WTC11 (cell line): Measurements from ENCODE around the gene DTX4. TPM values are rescaled to one million over a fixed set of nuclear protein-coding genes. Genes with fewer than 3 reads are reported as not detected.

Source experiments
- ATAC-seq: fragments of 200-7000 bp; cut with Tn5 transposase; 2 replicates; pipeline ENCODE4 v1.10.0; 2021; ENCODE audit warnings: mild to moderate bottlenecking, moderate library complexity
- CTCF ChIA-PET: fragments of 300-600 bp; sonication (Branson Sonifier 250); formaldehyde crosslinking; loops from one replicate; lab custom pipeline; 2021; ENCODE audit warnings: antibody characterized with exemption; lab: Charles Lee
- POLR2A ChIA-PET: fragments of 350-600 bp; sonication (Branson Sonifier 250); formaldehyde crosslinking; loops from one replicate; lab custom pipeline; 2021; ENCODE audit warnings: antibody characterized with exemption; lab: Charles Lee
- DNase-seq: peaks from one replicate; pipeline ENCODE4 v3.0.0; 2021; ENCODE audit warnings: low spot score
- H3K27ac Mint-ChIP-seq: 2 replicates; pipeline ENCODE4 v1.8.0; 2021; ENCODE audit warnings: mixed read lengths
- H3K27me3 Mint-ChIP-seq: 2 replicates; pipeline ENCODE4 v1.8.0; 2021; ENCODE audit warnings: low read depth, mild to moderate bottlenecking, moderate library complexity, mixed read lengths
- H3K36me3 Mint-ChIP-seq: 2 replicates; pipeline ENCODE4 v1.8.0; 2021; ENCODE audit warnings: mixed read lengths
- H3K4me1 Mint-ChIP-seq: 2 replicates; pipeline ENCODE4 v1.8.0; 2022; ENCODE audit warnings: mixed read lengths
- H3K4me3 Mint-ChIP-seq: 2 replicates; pipeline ENCODE4 v1.8.0; 2021; ENCODE audit warnings: mild to moderate bottlenecking, moderate library complexity, mixed read lengths
- H3K9me3 Mint-ChIP-seq: 2 replicates; pipeline ENCODE4 v1.8.0; 2021; ENCODE audit warnings: mixed read lengths
- CREB1 ChIP-seq: sonication (generic); formaldehyde crosslinking; IDR thresholded peaks from 2 replicates; pipeline ENCODE4 v1.8.0; 2023; ENCODE audit warnings: mild to moderate bottlenecking, missing genetic modification reagents
- FOXJ3 ChIP-seq: sonication (generic); formaldehyde crosslinking; IDR thresholded peaks from 2 replicates; pipeline ENCODE4 v1.9.0; 2021; ENCODE audit warnings: missing genetic modification reagents, mild to moderate bottlenecking, borderline replicate concordance
- GABPB1 ChIP-seq: sonication (generic); formaldehyde crosslinking; IDR thresholded peaks from 2 replicates; pipeline ENCODE4 v1.8.1; 2023; ENCODE audit warnings: mild to moderate bottlenecking, missing genetic modification reagents
- KAT7 ChIP-seq: sonication (generic); formaldehyde crosslinking; IDR thresholded peaks from 2 replicates; pipeline ENCODE4 v1.8.1; 2023; ENCODE audit warnings: missing genetic modification reagents, mild to moderate bottlenecking, borderline replicate concordance
- SOX15 ChIP-seq: fragments of 250-450 bp; sonication (Bioruptor Pico); IDR thresholded peaks from 2 replicates; pipeline ENCODE4 v1.9.0; 2021; ENCODE audit warnings: mild to moderate bottlenecking
- ZNF219 ChIP-seq: sonication (generic); formaldehyde crosslinking; IDR thresholded peaks from 2 replicates; pipeline ENCODE4 v1.8.0; 2023; ENCODE audit warnings: missing genetic modification reagents, mild to moderate bottlenecking, borderline replicate concordance
- ZNF232 ChIP-seq: sonication (generic); formaldehyde crosslinking; IDR thresholded peaks from 2 replicates; pipeline ENCODE4 v1.8.0; 2022; ENCODE audit warnings: mild to moderate bottlenecking, missing genetic modification reagents
- total RNA-seq: library from RNA; stranded (reverse); gene quantifications from 3 replicates; pipeline ENCODE4 v1.2.3, GENCODE V29; 2021
- TF ChIP-seq, protein P1 (sequence below): sonication (generic); formaldehyde crosslinking; IDR thresholded peaks from 2 replicates; pipeline ENCODE4 v1.8.1; 2022; ENCODE audit warnings: low read depth, mild to moderate bottlenecking, moderate library complexity, missing genetic modification reagents, borderline replicate concordance
- TF ChIP-seq, protein P2 (sequence below): sonication (generic); formaldehyde crosslinking; IDR thresholded peaks from 2 replicates; pipeline ENCODE4 v1.8.1; 2022; ENCODE audit warnings: missing genetic modification reagents, borderline replicate concordance
- TF ChIP-seq, protein P3 (sequence below): fragments of 250-450 bp; sonication (Bioruptor Pico); IDR thresholded peaks from 2 replicates; pipeline ENCODE4 v1.9.0; 2021; ENCODE audit warnings: mild to moderate bottlenecking
- TF ChIP-seq, protein P4 (sequence below): fragments of 200-600 bp; IDR thresholded peaks from 2 replicates; pipeline ENCODE4 v1.8.0; 2022; ENCODE audit warnings: antibody characterized with exemption
- TF ChIP-seq, protein P5 (sequence below): fragments of 250-450 bp; sonication (Bioruptor Pico); IDR thresholded peaks from 2 replicates; pipeline ENCODE4 v2.1.2; 2022; ENCODE audit warnings: mild to moderate bottlenecking, moderate library complexity
- TF ChIP-seq, protein P6 (sequence below): sonication (generic); formaldehyde crosslinking; IDR thresholded peaks from 2 replicates; pipeline ENCODE4 v1.8.0; 2022; ENCODE audit warnings: mild to moderate bottlenecking, missing genetic modification reagents

The DTX4 gene
- total RNA-seq, 1 experiment from 2014 or later, result 15.5 TPM

DNA sequence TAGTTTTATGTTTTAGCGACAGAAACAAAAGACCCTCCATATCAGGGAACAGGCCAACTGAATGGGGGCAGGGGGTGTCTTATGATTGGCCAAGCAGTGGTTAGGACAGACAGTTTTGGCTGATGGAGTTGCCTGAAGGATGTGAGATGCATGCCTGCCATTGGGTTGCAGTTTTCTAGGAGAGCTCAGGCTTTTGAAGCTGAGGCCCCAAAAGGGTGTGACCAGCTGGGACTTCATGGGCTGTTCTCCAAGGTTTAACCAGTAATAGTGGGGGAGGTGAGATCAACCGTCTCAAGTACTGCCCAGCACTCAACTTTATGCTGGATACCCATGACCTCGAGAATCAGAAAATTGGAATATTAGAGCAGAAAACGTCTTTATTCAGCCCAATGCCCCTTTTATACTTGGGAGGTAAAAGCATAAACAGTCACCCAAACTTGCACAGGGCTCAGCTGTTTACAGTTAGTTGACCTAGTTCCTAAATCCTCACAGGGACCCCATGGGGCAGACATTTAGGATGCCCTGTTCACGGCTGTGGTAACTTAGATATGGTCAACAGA lies 13.5 kb downstream of the DTX4 start:
- ATAC-seq (no peak), DNase-seq (no peak)
- Mint-ChIP-seq H3K36me3 (peaks cover 24% of the 10 kb centered on the region), H3K4me3 (no peak overlapping the region), H3K4me1 (peaks cover 16% of the 10 kb centered on the region), H3K27me3 (no peaks in the 10 kb centered on the region), H3K9me3 (no peaks in the 10 kb centered on the region), H3K27ac (no peak overlapping the region)
- CTCF ChIA-PET, result interaction anchor here (0.9 to 8.6 kb wide), 29 partner anchors 9 to 483 kb away, joined by 3 to 382 read pairs (median 6); partner anchors contain the start of genes DTX4, OR4D9, OR5A1 and PATL1
- TF ChIP-seq CREB1 (CRISPR knock-in tag), result no peak
- TF ChIP-seq ZNF232 (CRISPR knock-in tag), result no peak
- TF ChIP-seq, protein P1, sequence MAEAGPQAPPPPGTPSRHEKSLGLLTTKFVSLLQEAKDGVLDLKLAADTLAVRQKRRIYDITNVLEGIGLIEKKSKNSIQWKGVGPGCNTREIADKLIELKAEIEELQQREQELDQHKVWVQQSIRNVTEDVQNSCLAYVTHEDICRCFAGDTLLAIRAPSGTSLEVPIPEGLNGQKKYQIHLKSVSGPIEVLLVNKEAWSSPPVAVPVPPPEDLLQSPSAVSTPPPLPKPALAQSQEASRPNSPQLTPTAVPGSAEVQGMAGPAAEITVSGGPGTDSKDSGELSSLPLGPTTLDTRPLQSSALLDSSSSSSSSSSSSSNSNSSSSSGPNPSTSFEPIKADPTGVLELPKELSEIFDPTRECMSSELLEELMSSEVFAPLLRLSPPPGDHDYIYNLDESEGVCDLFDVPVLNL, result no peak
- TF ChIP-seq, protein P2, sequence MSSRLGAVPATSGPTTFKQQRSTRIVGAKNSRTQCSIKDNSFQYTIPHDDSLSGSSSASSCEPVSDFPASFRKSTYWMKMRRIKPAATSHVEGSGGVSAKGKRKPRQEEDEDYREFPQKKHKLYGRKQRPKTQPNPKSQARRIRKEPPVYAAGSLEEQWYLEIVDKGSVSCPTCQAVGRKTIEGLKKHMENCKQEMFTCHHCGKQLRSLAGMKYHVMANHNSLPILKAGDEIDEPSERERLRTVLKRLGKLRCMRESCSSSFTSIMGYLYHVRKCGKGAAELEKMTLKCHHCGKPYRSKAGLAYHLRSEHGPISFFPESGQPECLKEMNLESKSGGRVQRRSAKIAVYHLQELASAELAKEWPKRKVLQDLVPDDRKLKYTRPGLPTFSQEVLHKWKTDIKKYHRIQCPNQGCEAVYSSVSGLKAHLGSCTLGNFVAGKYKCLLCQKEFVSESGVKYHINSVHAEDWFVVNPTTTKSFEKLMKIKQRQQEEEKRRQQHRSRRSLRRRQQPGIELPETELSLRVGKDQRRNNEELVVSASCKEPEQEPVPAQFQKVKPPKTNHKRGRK, result no peak
- TF ChIP-seq, protein P3, sequence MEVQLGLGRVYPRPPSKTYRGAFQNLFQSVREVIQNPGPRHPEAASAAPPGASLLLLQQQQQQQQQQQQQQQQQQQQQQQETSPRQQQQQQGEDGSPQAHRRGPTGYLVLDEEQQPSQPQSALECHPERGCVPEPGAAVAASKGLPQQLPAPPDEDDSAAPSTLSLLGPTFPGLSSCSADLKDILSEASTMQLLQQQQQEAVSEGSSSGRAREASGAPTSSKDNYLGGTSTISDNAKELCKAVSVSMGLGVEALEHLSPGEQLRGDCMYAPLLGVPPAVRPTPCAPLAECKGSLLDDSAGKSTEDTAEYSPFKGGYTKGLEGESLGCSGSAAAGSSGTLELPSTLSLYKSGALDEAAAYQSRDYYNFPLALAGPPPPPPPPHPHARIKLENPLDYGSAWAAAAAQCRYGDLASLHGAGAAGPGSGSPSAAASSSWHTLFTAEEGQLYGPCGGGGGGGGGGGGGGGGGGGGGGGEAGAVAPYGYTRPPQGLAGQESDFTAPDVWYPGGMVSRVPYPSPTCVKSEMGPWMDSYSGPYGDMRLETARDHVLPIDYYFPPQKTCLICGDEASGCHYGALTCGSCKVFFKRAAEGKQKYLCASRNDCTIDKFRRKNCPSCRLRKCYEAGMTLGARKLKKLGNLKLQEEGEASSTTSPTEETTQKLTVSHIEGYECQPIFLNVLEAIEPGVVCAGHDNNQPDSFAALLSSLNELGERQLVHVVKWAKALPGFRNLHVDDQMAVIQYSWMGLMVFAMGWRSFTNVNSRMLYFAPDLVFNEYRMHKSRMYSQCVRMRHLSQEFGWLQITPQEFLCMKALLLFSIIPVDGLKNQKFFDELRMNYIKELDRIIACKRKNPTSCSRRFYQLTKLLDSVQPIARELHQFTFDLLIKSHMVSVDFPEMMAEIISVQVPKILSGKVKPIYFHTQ (CRISPR knock-in tag), result no peak
- no peak for TF ChIP-seq ZNF219 (CRISPR knock-in tag)
- TF ChIP-seq FOXJ3 (CRISPR knock-in tag), result no peak
- POLR2A ChIA-PET, result interaction anchor here (0.6 to 2.0 kb wide), 3 partner anchors 11 to 538 kb away, joined by 4 to 8 read pairs (median 8); partner anchors contain the start of gene DTX4

DNA sequence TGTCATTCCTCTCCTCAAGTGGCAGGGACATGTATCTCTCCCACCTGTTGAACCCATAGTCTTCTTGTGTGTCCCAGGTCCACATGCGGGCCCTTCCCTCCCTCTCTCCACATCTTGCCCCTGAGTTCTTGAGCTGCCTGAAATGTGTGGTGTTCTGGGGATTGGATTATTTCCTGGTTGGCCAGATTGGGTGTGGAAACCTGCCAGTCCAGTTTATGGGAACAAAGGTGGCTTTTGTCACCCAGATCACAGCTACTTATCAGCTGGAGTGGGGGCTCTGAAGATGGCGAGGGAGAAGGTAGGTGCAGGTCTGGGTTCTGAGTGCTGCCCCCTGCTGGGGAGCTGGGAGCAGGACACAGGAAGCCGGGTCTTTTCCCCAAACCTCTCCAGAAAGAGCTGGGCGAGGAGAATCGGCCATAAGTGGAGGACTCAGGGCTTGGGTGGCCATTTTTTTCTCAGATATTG lies 14.2 kb downstream of the DTX4 start:
- H3K27ac Mint-ChIP-seq, result no peak overlapping the region
- POLR2A ChIA-PET, result interaction anchor here (1.8 to 2.0 kb wide), 2 partner anchors 12 to 15 kb away, joined by 8 read pairs; partner anchors contain the start of gene DTX4
- peaks cover 24% of the 10 kb centered on the region for H3K36me3 Mint-ChIP-seq
- ATAC-seq (peak; percentile 78), DNase-seq (peak; percentile 68)
- TF ChIP-seq GABPB1 (no peak), KAT7 (CRISPR knock-in tag) (no peak)
- TF ChIP-seq, protein P4, sequence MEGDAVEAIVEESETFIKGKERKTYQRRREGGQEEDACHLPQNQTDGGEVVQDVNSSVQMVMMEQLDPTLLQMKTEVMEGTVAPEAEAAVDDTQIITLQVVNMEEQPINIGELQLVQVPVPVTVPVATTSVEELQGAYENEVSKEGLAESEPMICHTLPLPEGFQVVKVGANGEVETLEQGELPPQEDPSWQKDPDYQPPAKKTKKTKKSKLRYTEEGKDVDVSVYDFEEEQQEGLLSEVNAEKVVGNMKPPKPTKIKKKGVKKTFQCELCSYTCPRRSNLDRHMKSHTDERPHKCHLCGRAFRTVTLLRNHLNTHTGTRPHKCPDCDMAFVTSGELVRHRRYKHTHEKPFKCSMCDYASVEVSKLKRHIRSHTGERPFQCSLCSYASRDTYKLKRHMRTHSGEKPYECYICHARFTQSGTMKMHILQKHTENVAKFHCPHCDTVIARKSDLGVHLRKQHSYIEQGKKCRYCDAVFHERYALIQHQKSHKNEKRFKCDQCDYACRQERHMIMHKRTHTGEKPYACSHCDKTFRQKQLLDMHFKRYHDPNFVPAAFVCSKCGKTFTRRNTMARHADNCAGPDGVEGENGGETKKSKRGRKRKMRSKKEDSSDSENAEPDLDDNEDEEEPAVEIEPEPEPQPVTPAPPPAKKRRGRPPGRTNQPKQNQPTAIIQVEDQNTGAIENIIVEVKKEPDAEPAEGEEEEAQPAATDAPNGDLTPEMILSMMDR, result peak; percentile 65
- CTCF ChIA-PET, result interaction anchor here (0.5 to 8.6 kb wide), 49 partner anchors 8 to 1435 kb away, joined by 3 to 382 read pairs (median 4); partner anchors contain the start of genes BTBD18, DTX4, FAM111A and OR4D9
- H3K9me3 Mint-ChIP-seq, result no peaks in the 10 kb centered on the region
- H3K4me1 Mint-ChIP-seq, result peaks cover 16% of the 10 kb centered on the region
- H3K4me3 Mint-ChIP-seq, result no peak overlapping the region
- no peaks in the 10 kb centered on the region for H3K27me3 Mint-ChIP-seq

DNA sequence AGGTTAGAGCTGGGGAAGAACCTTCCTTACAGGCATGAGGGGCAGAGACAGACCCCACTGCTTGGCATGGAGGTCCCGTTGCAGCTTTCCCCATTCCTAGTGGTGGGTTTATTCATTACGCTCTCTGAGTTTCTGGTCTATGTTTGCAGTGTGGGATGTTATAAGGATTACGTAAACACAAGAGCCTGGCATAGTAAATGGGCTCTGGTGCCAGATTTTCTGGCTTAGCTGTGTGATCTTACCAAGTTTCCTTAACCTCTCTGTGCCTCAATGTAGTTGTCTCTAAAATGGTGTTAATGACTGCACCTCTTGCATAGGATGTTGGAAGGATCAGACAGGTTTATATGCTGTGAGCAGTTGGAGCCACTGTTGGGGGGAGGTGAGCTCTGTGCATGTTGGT lies 15.1 kb downstream of the DTX4 start:
- H3K27me3 Mint-ChIP-seq, result no peaks in the 10 kb centered on the region
- ChIA-PET CTCF (interaction anchor here (1.2 to 8.6 kb wide), 7 partner anchors 15 to 254 kb away, joined by 3 to 382 read pairs (median 8); partner anchors contain the start of gene DTX4), POLR2A (no interaction called here)
- ATAC-seq, result no peak
- peaks cover 25% of the 10 kb centered on the region for H3K36me3 Mint-ChIP-seq
- H3K27ac Mint-ChIP-seq, result no peak overlapping the region; the same call in 1 of the 2 replicates
- H3K9me3 Mint-ChIP-seq, result no peaks in the 10 kb centered on the region
- no peak for DNase-seq
- TF ChIP-seq SOX15 (CRISPR knock-in tag), result no peak
- TF ChIP-seq, protein P5, sequence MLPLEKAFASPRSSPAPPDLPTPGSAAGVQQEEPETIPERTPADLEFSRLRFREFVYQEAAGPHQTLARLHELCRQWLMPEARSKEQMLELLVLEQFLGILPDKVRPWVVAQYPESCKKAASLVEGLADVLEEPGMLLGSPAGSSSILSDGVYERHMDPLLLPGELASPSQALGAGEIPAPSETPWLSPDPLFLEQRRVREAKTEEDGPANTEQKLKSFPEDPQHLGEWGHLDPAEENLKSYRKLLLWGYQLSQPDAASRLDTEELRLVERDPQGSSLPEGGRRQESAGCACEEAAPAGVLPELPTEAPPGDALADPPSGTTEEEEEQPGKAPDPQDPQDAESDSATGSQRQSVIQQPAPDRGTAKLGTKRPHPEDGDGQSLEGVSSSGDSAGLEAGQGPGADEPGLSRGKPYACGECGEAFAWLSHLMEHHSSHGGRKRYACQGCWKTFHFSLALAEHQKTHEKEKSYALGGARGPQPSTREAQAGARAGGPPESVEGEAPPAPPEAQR (CRISPR knock-in tag), result no peak
- TF ChIP-seq, protein P6, sequence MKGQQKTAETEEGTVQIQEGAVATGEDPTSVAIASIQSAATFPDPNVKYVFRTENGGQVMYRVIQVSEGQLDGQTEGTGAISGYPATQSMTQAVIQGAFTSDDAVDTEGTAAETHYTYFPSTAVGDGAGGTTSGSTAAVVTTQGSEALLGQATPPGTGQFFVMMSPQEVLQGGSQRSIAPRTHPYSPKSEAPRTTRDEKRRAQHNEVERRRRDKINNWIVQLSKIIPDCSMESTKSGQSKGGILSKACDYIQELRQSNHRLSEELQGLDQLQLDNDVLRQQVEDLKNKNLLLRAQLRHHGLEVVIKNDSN (CRISPR knock-in tag), result no peak
- TF ChIP-seq, all 79 proteins: peak for 0
- H3K4me3 Mint-ChIP-seq, result no peak overlapping the region
- H3K4me1 Mint-ChIP-seq, result peaks cover 16% of the 10 kb centered on the region
